Measurements from ENCODE around the gene TIMM17A.
A peak's percentile ranks its signal among the peaks of the same experiment; 100 is the strongest.
"Not testable (repeated sequence)": the region's sequence is repeated elsewhere in the genome, so short reads cannot be mapped to it uniquely, and the experiment has no call there.

The TIMM17A gene

GRCh38 chr1:201958348-201958747, 3.0 kb downstream of the TIMM17A start:
- Histone ChIP-seq H3K4me3 (ENCODE audit: low read depth, low read length) (no peak overlapping the region), H3K9ac (ENCODE audit: low read length) (no peak overlapping the region), H3K27me3 (ENCODE audit: control insufficient read depth, insufficient read depth, low read length) (no peaks in the 10 kb centered on the region), H3K9me3 (ENCODE audit: control insufficient read depth, insufficient read depth, low read depth, low read length) (no peaks in the 10 kb centered on the region), H3K36me3 (ENCODE audit: control insufficient read depth, insufficient read depth, low read length) (peaks cover 54% of the 10 kb centered on the region), H3K4me1 (ENCODE audit: control insufficient read depth, insufficient read depth, low read length) (peaks cover 7% of the 10 kb centered on the region), H3K27ac (ENCODE audit: low read depth, low read length) (no peak overlapping the region)

GRCh38 chr1:201962382-201962781, 7.1 kb downstream of the TIMM17A start:
- H3K27me3 ChIP-seq (ENCODE audit: control insufficient read depth, insufficient read depth, low read length); H3K4me1 ChIP-seq (ENCODE audit: control insufficient read depth, insufficient read depth, low read length); H3K9ac ChIP-seq (ENCODE audit: low read length); H3K27ac ChIP-seq (ENCODE audit: low read depth, low read length); H3K4me3 ChIP-seq (ENCODE audit: low read depth, low read length); H3K9me3 ChIP-seq (ENCODE audit: control insufficient read depth, insufficient read depth, low read depth, low read length): not testable (repeated sequence)
- H3K36me3 ChIP-seq (ENCODE audit: control insufficient read depth, insufficient read depth, low read length): peaks cover 79% of the 10 kb centered on the region

GRCh38 chr1:201964261-201964660, 9.0 kb downstream of the TIMM17A start:
- Histone ChIP-seq H3K36me3 (ENCODE audit: control insufficient read depth, insufficient read depth, low read length) (peaks cover 81% of the 10 kb centered on the region), H3K27ac (ENCODE audit: low read depth, low read length) (no peak overlapping the region), H3K4me1 (ENCODE audit: control insufficient read depth, insufficient read depth, low read length) (no peaks in the 10 kb centered on the region), H3K27me3 (ENCODE audit: control insufficient read depth, insufficient read depth, low read length) (no peaks in the 10 kb centered on the region), H3K4me3 (ENCODE audit: low read depth, low read length) (no peak overlapping the region), H3K9ac (ENCODE audit: low read length) (no peak overlapping the region), H3K9me3 (ENCODE audit: control insufficient read depth, insufficient read depth, low read depth, low read length) (no peaks in the 10 kb centered on the region)

- Histone ChIP-seq H3K4me3 (ENCODE audit: low read depth, low read length) (no peak overlapping the region), H3K27me3 (ENCODE audit: control insufficient read depth, insufficient read depth, low read length) (no peaks in the 10 kb centered on the region), H3K4me1 (ENCODE audit: control insufficient read depth, insufficient read depth, low read length) (no peaks in the 10 kb centered on the region), H3K9ac (ENCODE audit: low read length) (no peak overlapping the region), H3K27ac (ENCODE audit: low read depth, low read length) (no peak overlapping the region), H3K36me3 (ENCODE audit: control insufficient read depth, insufficient read depth, low read length) (peaks cover 86% of the 10 kb centered on the region), H3K9me3 (ENCODE audit: control insufficient read depth, insufficient read depth, low read depth, low read length) (no peaks in the 10 kb centered on the region)
These were observed 10.9 kb downstream of the TIMM17A start for GRCh38 chr1:201966171-201966570.

GRCh38 chr1:201968202-201968925, 13.1 kb downstream of the TIMM17A start:
- Histone ChIP-seq H3K9ac (ENCODE audit: low read length) (no peak overlapping the region), H3K9me3 (ENCODE audit: control insufficient read depth, insufficient read depth, low read depth, low read length) (no peaks in the 10 kb centered on the region), H3K4me3 (ENCODE audit: low read depth, low read length) (no peak overlapping the region), H3K4me1 (ENCODE audit: control insufficient read depth, insufficient read depth, low read length) (no peaks in the 10 kb centered on the region), H3K27ac (ENCODE audit: low read depth, low read length) (no peak overlapping the region), H3K27me3 (ENCODE audit: control insufficient read depth, insufficient read depth, low read length) (no peaks in the 10 kb centered on the region), H3K36me3 (ENCODE audit: control insufficient read depth, insufficient read depth, low read length) (peaks cover 67% of the 10 kb centered on the region)

GRCh38 chr1:201970334-201971159, 15.2 kb downstream of the TIMM17A start:
- Histone ChIP-seq H3K9ac (ENCODE audit: low read length) (no peak overlapping the region), H3K9me3 (ENCODE audit: control insufficient read depth, insufficient read depth, low read depth, low read length) (no peaks in the 10 kb centered on the region), H3K4me3 (ENCODE audit: low read depth, low read length) (no peak overlapping the region), H3K27me3 (ENCODE audit: control insufficient read depth, insufficient read depth, low read length) (no peaks in the 10 kb centered on the region), H3K27ac (ENCODE audit: low read depth, low read length) (no peak overlapping the region), H3K36me3 (ENCODE audit: control insufficient read depth, insufficient read depth, low read length) (peaks cover 50% of the 10 kb centered on the region), H3K4me1 (ENCODE audit: control insufficient read depth, insufficient read depth, low read length) (no peaks in the 10 kb centered on the region)

- Histone ChIP-seq H3K27me3 (ENCODE audit: control insufficient read depth, insufficient read depth, low read length) (no peaks in the 10 kb centered on the region), H3K4me1 (ENCODE audit: control insufficient read depth, insufficient read depth, low read length) (peaks cover 8% of the 10 kb centered on the region; the same call in 1 of the 2 replicates), H3K27ac (ENCODE audit: low read depth, low read length) (no peak overlapping the region), H3K4me3 (ENCODE audit: low read depth, low read length) (peak overlapping the region; percentile 76), H3K9ac (ENCODE audit: low read length) (peak overlapping the region; percentile 66), H3K9me3 (ENCODE audit: control insufficient read depth, insufficient read depth, low read depth, low read length) (no peaks in the 10 kb centered on the region), H3K36me3 (ENCODE audit: control insufficient read depth, insufficient read depth, low read length) (no peaks in the 10 kb centered on the region)
These were observed 26.8 kb downstream of the TIMM17A start for GRCh38 chr1:201982082-201982622.

- no peaks in the 10 kb centered on the region for H3K36me3 ChIP-seq (ENCODE audit: control insufficient read depth, insufficient read depth, low read length)
- H3K27me3 ChIP-seq (ENCODE audit: control insufficient read depth, insufficient read depth, low read length): no peaks in the 10 kb centered on the region
- peak within 1 kb of the TSS; percentile 54; the same call in 1 of the 2 replicates for H3K27ac ChIP-seq (ENCODE audit: low read depth, low read length)
- no peaks in the 10 kb centered on the region for H3K9me3 ChIP-seq (ENCODE audit: control insufficient read depth, insufficient read depth, low read depth, low read length)
- H3K9ac ChIP-seq (ENCODE audit: low read length): peak within 1 kb of the TSS; percentile 73
- peak within 1 kb of the TSS; percentile 76 for H3K4me3 ChIP-seq (ENCODE audit: low read depth, low read length)
- peaks cover 8% of the 10 kb centered on the region; the same call in 1 of the 2 replicates for H3K4me1 ChIP-seq (ENCODE audit: control insufficient read depth, insufficient read depth, low read length)
These were observed 27.5 kb downstream of the TIMM17A start, which contains the start of gene RNPEP for GRCh38 chr1:201982623-201983379. Gene RNPEP (plus strand): TSS chr1:201982648. CDS start chr1:201982667, 19 bp downstream.

- peaks cover 8% of the 10 kb centered on the region; the same call in 1 of the 2 replicates for H3K4me1 ChIP-seq (ENCODE audit: control insufficient read depth, insufficient read depth, low read length)
- peak overlapping the region; percentile 73 for H3K9ac ChIP-seq (ENCODE audit: low read length)
- H3K4me3 ChIP-seq (ENCODE audit: low read depth, low read length): peak overlapping the region; percentile 76
- no peaks in the 10 kb centered on the region for H3K9me3 ChIP-seq (ENCODE audit: control insufficient read depth, insufficient read depth, low read depth, low read length)
- H3K27ac ChIP-seq (ENCODE audit: low read depth, low read length): peak overlapping the region; percentile 0; the same call in 1 of the 2 replicates
- peaks cover under 1% of the 10 kb centered on the region for H3K36me3 ChIP-seq (ENCODE audit: control insufficient read depth, insufficient read depth, low read length)
- no peaks in the 10 kb centered on the region for H3K27me3 ChIP-seq (ENCODE audit: control insufficient read depth, insufficient read depth, low read length)
These were observed 28.1 kb downstream of the TIMM17A start for GRCh38 chr1:201983380-201983805.

- H3K9me3 ChIP-seq (ENCODE audit: control insufficient read depth, insufficient read depth, low read depth, low read length): no peaks in the 10 kb centered on the region
- no peak overlapping the region for H3K27ac ChIP-seq (ENCODE audit: low read depth, low read length)
These were observed 29.1 kb downstream of the TIMM17A start for GRCh38 chr1:201984446-201984845.

More at GRCh38 chr1:201984446-201984845, 29.1 kb downstream of the TIMM17A start:
- H3K4me3 ChIP-seq (ENCODE audit: low read depth, low read length): no peak overlapping the region; the same call in 1 of the 2 replicates
- H3K4me1 ChIP-seq (ENCODE audit: control insufficient read depth, insufficient read depth, low read length): peaks cover 8% of the 10 kb centered on the region; the same call in 1 of the 2 replicates
- H3K36me3 ChIP-seq (ENCODE audit: control insufficient read depth, insufficient read depth, low read length): peaks cover 11% of the 10 kb centered on the region
- no peaks in the 10 kb centered on the region for H3K27me3 ChIP-seq (ENCODE audit: control insufficient read depth, insufficient read depth, low read length)
- no peak overlapping the region for H3K9ac ChIP-seq (ENCODE audit: low read length)

All from HUES6 (cell line).